ENCODE results near the gene CFAP161. TPM values are rescaled to one million over a fixed set of nuclear protein-coding genes. Genes with fewer than 3 reads are reported as not detected.

CFAP161 gene
- total and polyA plus RNA-seq, 9 of the 15 experiments (the other 6 are each of a cell fraction or from before 2014, with no cell fraction given) = 25.8 to 83.3 (median 75.6) TPM

- no peak for TF ChIP-seq HMGN3 (IDR thresholded peaks at IDR 0.05; ENCODE audit: borderline replicate concordance, extremely low read depth, insufficient read length, low read depth, low read length)
- no peak for TF ChIP-seq E2F4 (CRISPR knock-in tag; IDR thresholded peaks at IDR 0.05; ENCODE audit: low read depth)
- no peak for TF ChIP-seq SP1 (CRISPR knock-in tag; IDR thresholded peaks at IDR 0.05)
- TF ChIP-seq PCBP2 (IDR thresholded peaks at IDR 0.05; ENCODE audit: low read depth, low read length, poor library complexity, severe bottlenecking) = no peak
- no peak for TF ChIP-seq CREBBP (IDR thresholded peaks at IDR 0.05; ENCODE audit: low read depth, low read length)
- TF ChIP-seq STAT5B (CRISPR knock-in tag; IDR thresholded peaks at IDR 0.05) = no peak
- TF ChIP-seq ZFX (CRISPR knock-in tag; IDR thresholded peaks at IDR 0.05) = no peak
- TF ChIP-seq POLR3A (IDR thresholded peaks at IDR 0.05; ENCODE audit: borderline replicate concordance, extremely low read depth, insufficient read depth, insufficient read length) = no peak
- peak; percentile 69 for TF ChIP-seq TEAD4 (IDR thresholded peaks at IDR 0.05; ENCODE audit: low read length)
- no peak for TF ChIP-seq TEAD4 (CRISPR knock-in tag; IDR thresholded peaks at IDR 0.05; ENCODE audit: borderline replicate concordance)
- TF ChIP-seq STAT6 (CRISPR knock-in tag; IDR thresholded peaks at IDR 0.05) = no peak
- TF ChIP-seq CCNT2 (IDR thresholded peaks at IDR 0.05; ENCODE audit: borderline replicate concordance, extremely low read depth, insufficient read length, low read depth, low read length) = no peak
- peak in 1 of 2 experiments; percentile 92; a peak in 2 of 4 replicates for TF ChIP-seq MLLT1 (IDR thresholded peaks at IDR 0.05)
- TF ChIP-seq LARP7 (IDR thresholded peaks at IDR 0.05) = no peak
- no peak for TF ChIP-seq NR0B1 (IDR thresholded peaks at IDR 0.05; ENCODE audit: partially characterized antibody)
- no peak for TF ChIP-seq ZBED1 (IDR thresholded peaks at IDR 0.05)
- TF ChIP-seq ZFP91 (CRISPR knock-in tag; IDR thresholded peaks at IDR 0.05) = no peak
- TF ChIP-seq MED1 (CRISPR knock-in tag; IDR thresholded peaks at IDR 0.05; ENCODE audit: borderline replicate concordance) = no peak
- no peak for TF ChIP-seq ZNF589 (CRISPR knock-in tag; IDR thresholded peaks at IDR 0.05; ENCODE audit: low read depth)
Observed at GRCh38 chr15:81163961-81164800, 30.1 kb downstream of the CFAP161 start (continued).
